ENCODE data around the gene POP4. TPM values are rescaled to one million over a fixed set of nuclear protein-coding genes. Genes with fewer than 3 reads are reported as not detected.

The POP4 gene
- total RNA-seq, 1 donor from 2014 or later: 26.8 TPM

DNA sequence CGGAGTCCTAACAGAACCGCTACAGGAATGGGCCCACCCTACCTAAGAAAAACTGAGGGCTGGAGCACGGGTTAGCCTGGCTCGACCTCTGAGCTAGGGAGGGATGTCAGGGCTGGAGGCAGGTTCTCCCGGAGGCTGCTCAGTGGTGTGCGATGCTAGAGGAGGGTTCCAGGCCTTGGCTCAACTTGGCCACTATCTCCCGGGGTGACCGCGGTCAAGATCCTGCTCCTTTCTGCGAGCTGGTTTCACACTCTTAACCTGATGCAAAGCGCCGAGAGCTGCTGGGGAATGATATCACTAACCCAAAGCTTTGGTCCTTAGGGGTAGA lies 301 bp downstream of the POP4 start:
- peak overlapping the region; percentile 85 to 93 for H3K27ac ChIP-seq
- TF ChIP-seq, protein P1, sequence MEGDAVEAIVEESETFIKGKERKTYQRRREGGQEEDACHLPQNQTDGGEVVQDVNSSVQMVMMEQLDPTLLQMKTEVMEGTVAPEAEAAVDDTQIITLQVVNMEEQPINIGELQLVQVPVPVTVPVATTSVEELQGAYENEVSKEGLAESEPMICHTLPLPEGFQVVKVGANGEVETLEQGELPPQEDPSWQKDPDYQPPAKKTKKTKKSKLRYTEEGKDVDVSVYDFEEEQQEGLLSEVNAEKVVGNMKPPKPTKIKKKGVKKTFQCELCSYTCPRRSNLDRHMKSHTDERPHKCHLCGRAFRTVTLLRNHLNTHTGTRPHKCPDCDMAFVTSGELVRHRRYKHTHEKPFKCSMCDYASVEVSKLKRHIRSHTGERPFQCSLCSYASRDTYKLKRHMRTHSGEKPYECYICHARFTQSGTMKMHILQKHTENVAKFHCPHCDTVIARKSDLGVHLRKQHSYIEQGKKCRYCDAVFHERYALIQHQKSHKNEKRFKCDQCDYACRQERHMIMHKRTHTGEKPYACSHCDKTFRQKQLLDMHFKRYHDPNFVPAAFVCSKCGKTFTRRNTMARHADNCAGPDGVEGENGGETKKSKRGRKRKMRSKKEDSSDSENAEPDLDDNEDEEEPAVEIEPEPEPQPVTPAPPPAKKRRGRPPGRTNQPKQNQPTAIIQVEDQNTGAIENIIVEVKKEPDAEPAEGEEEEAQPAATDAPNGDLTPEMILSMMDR (IDR thresholded peaks at IDR 0.05): no peak
- intact Hi-C loops (cut with DNase I): loop anchor here (1.0 to 10.0 kb wide), 6 partner anchors 59 to 392 kb away; partner anchors contain the start of genes C19orf12, CCNE1, PLEKHF1 and UQCRFS1

DNA sequence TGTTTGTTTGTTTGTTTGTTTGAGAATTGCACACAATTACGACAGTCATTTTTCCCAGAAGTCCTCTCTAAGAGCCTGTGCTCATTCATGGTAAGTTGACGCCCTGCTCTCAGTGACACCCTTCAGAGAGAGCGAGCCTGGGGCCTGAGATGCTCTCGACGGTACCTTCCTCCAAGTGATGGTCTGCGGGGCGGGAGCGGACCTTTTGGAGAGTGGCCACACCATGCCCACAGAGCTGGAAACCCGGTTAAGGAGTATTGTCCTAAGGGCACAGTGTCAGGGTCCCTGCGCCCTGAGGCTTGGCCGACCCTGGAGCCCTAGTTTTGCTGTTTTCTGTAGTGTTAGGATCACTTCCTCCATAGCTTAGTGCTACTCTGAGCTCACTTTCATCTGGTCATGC lies 3.6 kb downstream of the POP4 start:
- no peaks in the 10 kb centered on the region for H3K9me3 ChIP-seq
- no peak overlapping the region for H3K27ac ChIP-seq
- H3K4me3 ChIP-seq: no peak overlapping the region
- intact Hi-C loops (cut with DNase I): loop anchor here (1.0 to 10.0 kb wide), 5 partner anchors 85 to 395 kb away; partner anchors contain the start of genes UQCRFS1 and URI1
- peaks cover 0 to 10% of the 10 kb centered on the region in 2 donors for H3K4me1 ChIP-seq
- no peaks in the 10 kb centered on the region for H3K27me3 ChIP-seq
- no peak for DNase-seq (ENCODE audit: low spot score in 2 of 2)
- TF ChIP-seq, protein P1 (IDR thresholded peaks at IDR 0.05): no peak
- H3K36me3 ChIP-seq: peaks cover 34 to 51% of the 10 kb centered on the region in 2 donors

More for the DNA sequence above, 301 bp downstream of the POP4 start:
- Histone ChIP-seq H3K36me3 (peaks cover 2 to 19% of the 10 kb centered on the region in 2 donors), H3K27me3 (no peaks in the 10 kb centered on the region), H3K9me3 (no peaks in the 10 kb centered on the region), H3K4me3 (peak overlapping the region; percentile 69 to 80), H3K4me1 (peaks cover 0 to 10% of the 10 kb centered on the region in 2 donors)
- DNase-seq (ENCODE audit: low spot score in 2 of 2): no peak

DNA sequence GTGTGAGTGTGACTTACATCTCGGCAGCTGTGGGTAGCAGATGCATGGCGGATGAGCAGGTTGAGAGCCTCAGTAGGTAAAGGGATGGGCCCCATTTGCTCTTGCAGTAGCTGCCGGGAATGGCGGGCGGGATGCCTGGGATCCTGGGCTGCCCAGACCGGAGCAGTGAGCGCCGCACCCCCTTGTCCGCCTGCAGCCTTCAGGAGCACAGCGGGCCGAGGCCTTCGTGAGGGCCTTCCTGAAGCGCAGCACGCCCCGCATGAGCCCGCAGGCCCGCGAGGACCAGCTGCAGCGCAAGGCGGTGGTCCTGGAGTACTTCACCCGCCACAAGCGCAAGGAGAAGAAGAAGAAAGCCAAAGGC lies 4.1 kb downstream of the POP4 start:
- Histone ChIP-seq H3K36me3 (peaks cover 37 to 57% of the 10 kb centered on the region in 2 donors), H3K27ac (no peak overlapping the region), H3K9me3 (no peaks in the 10 kb centered on the region), H3K4me1 (peaks cover 0 to 7% of the 10 kb centered on the region in 2 donors), H3K27me3 (no peaks in the 10 kb centered on the region), H3K4me3 (no peak overlapping the region)
- intact Hi-C loops (cut with DNase I): loop anchor here (1.0 to 10.0 kb wide), 3 partner anchors 84 to 265 kb away; no protein-coding TSS in a partner anchor
- TF ChIP-seq, protein P1 (IDR thresholded peaks at IDR 0.05): no peak
- DNase-seq (ENCODE audit: low spot score in 2 of 2): no peak

DNA sequence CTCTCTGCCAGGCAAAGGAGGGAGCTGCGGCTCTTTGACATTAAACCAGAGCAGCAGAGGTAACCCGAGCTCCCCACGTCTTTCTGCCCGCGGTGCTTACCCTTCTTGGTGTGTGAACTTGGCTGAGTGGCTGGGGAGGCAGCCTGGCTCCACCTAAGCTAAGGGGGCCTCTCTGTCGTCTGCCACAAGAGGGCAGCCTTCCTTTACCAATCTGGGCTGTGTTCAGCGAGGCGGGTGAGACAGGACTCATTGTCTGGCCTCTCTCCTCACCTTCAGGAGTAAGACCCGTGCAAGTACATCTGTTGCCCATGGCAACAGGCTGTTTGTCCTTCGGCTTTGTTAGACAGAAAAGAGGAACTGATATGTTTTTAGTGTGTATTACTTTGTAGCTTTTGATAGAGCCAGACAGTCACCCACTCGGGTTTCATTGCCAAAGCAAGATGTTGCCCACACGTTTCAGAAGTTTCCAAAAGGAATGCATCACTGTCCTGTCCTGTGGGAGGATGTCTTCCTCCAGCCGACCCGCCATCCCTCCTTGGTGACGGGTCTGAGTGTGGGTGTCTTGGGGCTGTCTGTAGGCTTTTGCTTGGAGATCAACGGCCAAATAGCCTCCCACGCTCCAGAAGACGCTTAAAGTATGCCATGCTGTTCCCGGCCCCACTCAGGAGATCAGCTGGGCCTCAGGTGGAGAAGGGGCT lies 4.6 kb downstream of the POP4 start:
- no peak overlapping the region for H3K4me3 ChIP-seq
- DNase-seq (ENCODE audit: low spot score in 2 of 2): peak in 1 of 2 donors; percentile 89
- TF ChIP-seq, protein P1 (IDR thresholded peaks at IDR 0.05): peak; percentile 78 to 86 (median 83)
- intact Hi-C loops (cut with DNase I): loop anchor here (1.0 to 10.0 kb wide), 3 partner anchors 84 to 264 kb away; no protein-coding TSS in a partner anchor
- peaks cover 0 to 3% of the 10 kb centered on the region in 2 donors for H3K4me1 ChIP-seq
- no peak overlapping the region for H3K27ac ChIP-seq
- H3K9me3 ChIP-seq: no peaks in the 10 kb centered on the region
- no peaks in the 10 kb centered on the region for H3K27me3 ChIP-seq
- peaks cover 42 to 62% of the 10 kb centered on the region in 2 donors for H3K36me3 ChIP-seq

DNA sequence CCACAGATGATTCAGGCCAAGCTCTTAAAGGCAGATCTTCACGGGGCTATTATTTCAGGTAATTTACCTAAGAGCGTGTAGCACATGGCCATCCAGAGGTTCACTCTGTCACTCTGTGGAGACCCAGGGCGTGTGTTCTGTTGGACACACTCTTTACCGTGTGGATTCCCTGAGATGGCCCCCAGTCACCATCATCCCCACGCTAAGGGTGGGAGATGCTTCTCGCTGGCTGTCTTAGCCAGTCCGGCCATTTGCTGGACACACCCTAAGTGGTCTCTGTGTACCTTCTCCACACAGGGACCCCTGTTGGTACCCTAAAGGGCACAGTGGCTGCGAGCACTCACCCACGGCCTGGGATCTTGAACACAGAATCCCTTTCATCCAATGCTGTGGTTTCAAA lies 6.0 kb downstream of the POP4 start:
- DNase-seq (ENCODE audit: low spot score in 2 of 2): no peak
- Histone ChIP-seq H3K36me3 (peaks cover 48 to 76% of the 10 kb centered on the region in 2 donors), H3K27me3 (no peaks in the 10 kb centered on the region), H3K4me1 (no peaks in the 10 kb centered on the region), H3K4me3 (no peak overlapping the region), H3K27ac (no peak overlapping the region), H3K9me3 (no peaks in the 10 kb centered on the region)
- TF ChIP-seq, protein P1 (IDR thresholded peaks at IDR 0.05): no peak
- intact Hi-C loops (cut with DNase I): loop anchor here (10.0 kb wide), 1 partner anchor 263 kb away; no protein-coding TSS in a partner anchor

Data from ascending aorta (tissue), 2 donors.